ENCODE measurements around the gene GABRE.

DNA sequence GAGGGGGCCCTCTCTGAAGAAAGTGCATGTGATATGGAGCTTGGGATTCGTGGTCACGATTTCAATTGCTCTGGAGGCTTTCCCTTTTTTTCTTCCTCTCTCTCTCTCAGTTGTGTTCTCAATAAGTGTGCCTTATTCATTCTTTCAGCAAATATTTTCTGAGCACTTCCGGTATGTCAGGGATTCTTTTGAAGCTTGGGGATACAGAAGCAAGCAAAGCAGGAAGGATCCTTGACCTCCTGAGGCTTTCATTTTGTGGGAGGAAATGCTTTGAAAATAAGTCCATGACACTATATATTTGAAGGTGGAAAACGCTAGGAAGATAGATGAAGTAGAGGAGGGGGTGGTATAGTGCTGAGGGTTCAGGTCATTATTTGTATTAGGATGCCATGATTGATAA, 12.6 kb upstream of the GABRE start:
- TF ChIP-seq, protein P1, sequence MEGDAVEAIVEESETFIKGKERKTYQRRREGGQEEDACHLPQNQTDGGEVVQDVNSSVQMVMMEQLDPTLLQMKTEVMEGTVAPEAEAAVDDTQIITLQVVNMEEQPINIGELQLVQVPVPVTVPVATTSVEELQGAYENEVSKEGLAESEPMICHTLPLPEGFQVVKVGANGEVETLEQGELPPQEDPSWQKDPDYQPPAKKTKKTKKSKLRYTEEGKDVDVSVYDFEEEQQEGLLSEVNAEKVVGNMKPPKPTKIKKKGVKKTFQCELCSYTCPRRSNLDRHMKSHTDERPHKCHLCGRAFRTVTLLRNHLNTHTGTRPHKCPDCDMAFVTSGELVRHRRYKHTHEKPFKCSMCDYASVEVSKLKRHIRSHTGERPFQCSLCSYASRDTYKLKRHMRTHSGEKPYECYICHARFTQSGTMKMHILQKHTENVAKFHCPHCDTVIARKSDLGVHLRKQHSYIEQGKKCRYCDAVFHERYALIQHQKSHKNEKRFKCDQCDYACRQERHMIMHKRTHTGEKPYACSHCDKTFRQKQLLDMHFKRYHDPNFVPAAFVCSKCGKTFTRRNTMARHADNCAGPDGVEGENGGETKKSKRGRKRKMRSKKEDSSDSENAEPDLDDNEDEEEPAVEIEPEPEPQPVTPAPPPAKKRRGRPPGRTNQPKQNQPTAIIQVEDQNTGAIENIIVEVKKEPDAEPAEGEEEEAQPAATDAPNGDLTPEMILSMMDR (IDR thresholded peaks at IDR 0.05; ENCODE audit: low read depth, low read length): no peak
- TF ChIP-seq POLR2A (IDR thresholded peaks at IDR 0.05; ENCODE audit: extremely low read depth, insufficient read length) (no peak), MYC (IDR thresholded peaks at IDR 0.05; ENCODE audit: low read depth, low read length) (no peak)
- TF ChIP-seq, protein P2, sequence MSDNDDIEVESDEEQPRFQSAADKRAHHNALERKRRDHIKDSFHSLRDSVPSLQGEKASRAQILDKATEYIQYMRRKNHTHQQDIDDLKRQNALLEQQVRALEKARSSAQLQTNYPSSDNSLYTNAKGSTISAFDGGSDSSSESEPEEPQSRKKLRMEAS (IDR thresholded peaks at IDR 0.05; ENCODE audit: low read depth, low read length): no peak

Data from NB4 (cell line).